ENCODE data around the gene UBE2Z. TPM values are rescaled to one million over a fixed set of nuclear protein-coding genes. Genes with fewer than 3 reads are reported as not detected.

The UBE2Z gene
- total RNA-seq, 2 donors from 2014 or later = 90.2 to 99.0 TPM

GRCh38 chr17:48928876-48929811 lies 20.9 kb downstream of the UBE2Z start:
- H3K4me1 Mint-ChIP-seq = no peaks in the 10 kb centered on the region
- DNase-seq = no peak
- TF ChIP-seq CTCF (conservative IDR thresholded peaks at IDR 0.05) = no peak
- no peak overlapping the region for H3K27ac ChIP-seq (ENCODE audit: low read depth, low read length)
- 96% methylated on average over 6 of the region's 6 CpGs; no CpG with 5 or more reads in 1 of the 2 experiments for WGBS, 2 experiments (ENCODE audit: insufficient coverage in 1 of 2, insufficient read length in 1 of 2)
- H3K9ac ChIP-seq (ENCODE audit: extremely low read depth, low read length, poor library complexity, severe bottlenecking) = no peak overlapping the region
- no peaks in the 10 kb centered on the region for H3K27me3 ChIP-seq (ENCODE audit: control insufficient read depth, insufficient read depth, low read length, poor library complexity, severe bottlenecking)
- H3K9me3 Mint-ChIP-seq = no peaks in the 10 kb centered on the region
- no peaks in the 10 kb centered on the region for H3K27me3 Mint-ChIP-seq (ENCODE audit: insufficient read depth)
- H3K4me3 ChIP-seq (ENCODE audit: low read length) = no peak overlapping the region
- H3K36me3 ChIP-seq (ENCODE audit: control insufficient read depth, insufficient read depth, low read length) = peaks cover 97% of the 10 kb centered on the region
- peaks cover 78% of the 10 kb centered on the region for H3K36me3 Mint-ChIP-seq (ENCODE audit: low read depth)
- H3K4me3 Mint-ChIP-seq = no peak overlapping the region
- H3K27ac Mint-ChIP-seq = peak overlapping the region; percentile 55
- no peaks in the 10 kb centered on the region for H3K9me3 ChIP-seq (ENCODE audit: control insufficient read depth, low read length)
- no peaks in the 10 kb centered on the region for H3K4me1 ChIP-seq (ENCODE audit: control insufficient read depth, insufficient read depth, low read length)

GRCh38 chr17:48929812-48930165 lies 21.6 kb downstream of the UBE2Z start:
- WGBS, 2 experiments (ENCODE audit: insufficient coverage in 1 of 2, insufficient read length in 1 of 2) = 90% methylated on average over 1 of the region's 1 CpG; no CpG with 5 or more reads in 1 of the 2 experiments
- H3K27ac ChIP-seq (ENCODE audit: low read depth, low read length) = no peak overlapping the region
- no peaks in the 10 kb centered on the region for H3K9me3 Mint-ChIP-seq
- H3K27me3 ChIP-seq (ENCODE audit: control insufficient read depth, insufficient read depth, low read length, poor library complexity, severe bottlenecking) = no peaks in the 10 kb centered on the region
- H3K27me3 Mint-ChIP-seq (ENCODE audit: insufficient read depth) = no peaks in the 10 kb centered on the region
- H3K27ac Mint-ChIP-seq = peak overlapping the region; percentile 55
- H3K4me3 Mint-ChIP-seq = no peak overlapping the region
- no peak for TF ChIP-seq CTCF (conservative IDR thresholded peaks at IDR 0.05)
- peaks cover 98% of the 10 kb centered on the region for H3K36me3 ChIP-seq (ENCODE audit: control insufficient read depth, insufficient read depth, low read length)
- no peak overlapping the region for H3K4me3 ChIP-seq (ENCODE audit: low read length)
- H3K9me3 ChIP-seq (ENCODE audit: control insufficient read depth, low read length) = no peaks in the 10 kb centered on the region
- no peaks in the 10 kb centered on the region for H3K4me1 ChIP-seq (ENCODE audit: control insufficient read depth, insufficient read depth, low read length)
- DNase-seq = no peak
- H3K36me3 Mint-ChIP-seq (ENCODE audit: low read depth) = peaks cover 80% of the 10 kb centered on the region
- H3K4me1 Mint-ChIP-seq = no peaks in the 10 kb centered on the region
- H3K9ac ChIP-seq (ENCODE audit: extremely low read depth, low read length, poor library complexity, severe bottlenecking) = no peak overlapping the region

- Histone ChIP-seq H3K4me3 (ENCODE audit: low read length) (no peak overlapping the region), H3K27me3 (ENCODE audit: control insufficient read depth, insufficient read depth, low read length, poor library complexity, severe bottlenecking) (no peaks in the 10 kb centered on the region), H3K9ac (ENCODE audit: extremely low read depth, low read length, poor library complexity, severe bottlenecking) (no peak overlapping the region), H3K9me3 (ENCODE audit: control insufficient read depth, low read length) (no peaks in the 10 kb centered on the region), H3K27ac (ENCODE audit: low read depth, low read length) (no peak overlapping the region), H3K36me3 (ENCODE audit: control insufficient read depth, insufficient read depth, low read length) (peaks cover 95% of the 10 kb centered on the region), H3K4me1 (ENCODE audit: control insufficient read depth, insufficient read depth, low read length) (no peaks in the 10 kb centered on the region)
- Mint-ChIP-seq H3K4me1 (no peaks in the 10 kb centered on the region), H3K27ac (peak overlapping the region; percentile 8), H3K4me3 (no peak overlapping the region), H3K9me3 (no peaks in the 10 kb centered on the region), H3K27me3 (ENCODE audit: insufficient read depth) (no peaks in the 10 kb centered on the region), H3K36me3 (ENCODE audit: low read depth) (peaks cover 80% of the 10 kb centered on the region)
- 100% methylated on average over 1 to 3 of the region's 3 CpGs for WGBS, 2 experiments (ENCODE audit: insufficient coverage in 1 of 2, insufficient read length in 1 of 2)
- peak; percentile 57 for DNase-seq
- TF ChIP-seq CTCF (conservative IDR thresholded peaks at IDR 0.05) = no peak
These were observed 22.2 kb downstream of the UBE2Z start for GRCh38 chr17:48930435-48930873.

Data from endodermal cell (in vitro differentiated cells).